Hepatocyte (in vitro differentiated cells): Measurements from ENCODE around the gene COA4. TPM values are rescaled to one million over a fixed set of nuclear protein-coding genes. Genes with fewer than 3 reads are reported as not detected.
A peak's percentile ranks its signal among the peaks of the same experiment; 100 is the strongest.

ENCODE experiments used
- DNase-seq: peaks from one replicate; pipeline ENCODE4 v3.0.0-alpha.2; 2016; ENCODE audit warnings: low spot score
- H2AFZ ChIP-seq: fragments of 200-600 bp; sonication (generic); 2 replicates; pipeline ENCODE4 v1.6.0; 2016; ENCODE audit warnings: antibody characterized with exemption, mild to moderate bottlenecking
- H3K27ac ChIP-seq: fragments of 200-600 bp; sonication (generic); 2 replicates; pipeline ENCODE4 v1.5.1; 2016; ENCODE audit warnings: mild to moderate bottlenecking
- H3K27me3 ChIP-seq: fragments of 200-600 bp; sonication (generic); 2 replicates; pipeline ENCODE4 v1.6.1; 2016
- H3K36me3 ChIP-seq: fragments of 200-600 bp; sonication (generic); replicated peaks from 2 replicates; pipeline ENCODE4 v1.5.1; 2016; ENCODE audit warnings: low read depth; ENCODE audit not compliant: insufficient read depth
- H3K4me1 ChIP-seq: fragments of 200-600 bp; sonication (generic); 2 replicates; pipeline ENCODE4 v1.5.1; 2016; ENCODE audit warnings: mild to moderate bottlenecking, moderate library complexity; ENCODE audit not compliant: insufficient read depth
- H3K4me2 ChIP-seq: fragments of 200-600 bp; sonication (generic); 2 replicates; pipeline ENCODE4 v1.6.0; 2016
- H3K4me3 ChIP-seq: fragments of 200-600 bp; sonication (generic); 2 replicates; pipeline ENCODE4 v1.5.1; 2016; ENCODE audit warnings: mild to moderate bottlenecking
- H3K79me2 ChIP-seq: fragments of 200-600 bp; sonication (generic); 2 replicates; pipeline ENCODE4 v1.6.0; 2017; ENCODE audit warnings: mild to moderate bottlenecking
- H3K9me2 ChIP-seq: fragments of 200-600 bp; sonication (generic); replicated peaks from 2 replicates; pipeline ENCODE4 v1.6.0; 2017; ENCODE audit warnings: mild to moderate bottlenecking; ENCODE audit not compliant: insufficient read depth
- H3K9me3 ChIP-seq: fragments of 200-600 bp; sonication (generic); 2 replicates; pipeline ENCODE4 v1.5.1; 2016; ENCODE audit warnings: low read depth, mild to moderate bottlenecking
- H4K20me1 ChIP-seq: fragments of 200-600 bp; sonication (generic); 2 replicates; pipeline ENCODE4 v1.6.0; 2016; ENCODE audit warnings: mild to moderate bottlenecking; ENCODE audit not compliant: insufficient read depth, poor library complexity, severe bottlenecking
- EZH2 ChIP-seq: fragments of 200-600 bp; sonication (generic); IDR thresholded peaks from 2 replicates; pipeline ENCODE4 v1.6.1; 2016; ENCODE audit warnings: antibody characterized with exemption, mild to moderate bottlenecking, borderline replicate concordance
- EZH2phosphoT487 ChIP-seq: fragments of 200-600 bp; sonication (generic); IDR thresholded peaks from one replicate; pipeline ENCODE4 v1.6.1; 2018; ENCODE audit warnings: antibody characterized with exemption, mild to moderate bottlenecking, low read depth, moderate library complexity; ENCODE audit not compliant: unreplicated experiment, severe bottlenecking
- WGBS: methylation state at CpG from one replicate; pipeline ENCODE4 v1.1.6; 2016; ENCODE audit warnings: low lambda C conversion rate; ENCODE audit errors: missing lambda C conversion rate; 5-methylcytosine and 5-hydroxymethylcytosine counted together
- polyA plus RNA-seq: library from polyadenylated mRNA; unstranded; fragments of >200 nt; fragmentation: Nextera tagmentation; extraction: Ambion mirVana; gene quantifications from 2 replicates; pipeline ENCODE4 v1.2.1, GENCODE V29; 2016
- total RNA-seq: library from RNA; depleted of rRNA; stranded (reverse); fragments of >200 nt; gene quantifications from 2 replicates; pipeline ENCODE4 v1.2.3, GENCODE V29; 2014
- TF ChIP-seq, protein P1 (sequence below): fragments of 200-600 bp; sonication (generic); IDR thresholded peaks from 2 replicates; pipeline ENCODE4 v1.5.1; 2016; ENCODE audit warnings: antibody characterized with exemption, mild to moderate bottlenecking; ENCODE audit not compliant: poor library complexity

Gene COA4
- total and polyA plus RNA-seq, 2 experiments from 2014 or later = 99.4 to 125 TPM

DNA sequence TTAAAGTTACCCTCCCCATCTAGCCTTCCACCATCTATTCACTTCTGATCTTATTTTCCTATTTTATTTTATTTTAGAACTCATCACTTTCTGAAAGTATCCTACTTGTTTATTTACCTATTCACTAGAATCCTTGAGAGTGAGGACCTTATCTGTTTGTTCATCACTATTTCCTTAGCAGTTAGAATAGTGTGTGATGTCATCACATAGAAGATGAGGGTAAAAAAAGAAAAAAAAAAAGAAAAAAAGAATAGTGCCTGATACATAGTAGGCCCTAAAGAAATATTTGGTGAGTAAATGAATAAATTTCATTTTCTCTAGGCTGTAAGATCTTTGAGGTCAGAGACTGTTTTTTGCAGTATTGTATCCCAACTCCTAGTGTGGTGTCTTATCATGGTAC is 36.8 kb upstream of the COA4 start:
- H3K4me1 ChIP-seq = no peaks in the 10 kb centered on the region
- H3K27me3 ChIP-seq = no peaks in the 10 kb centered on the region
- DNase-seq = no peak
- H3K4me3 ChIP-seq = no peak overlapping the region
- H2AFZ ChIP-seq = no peak overlapping the region
- TF ChIP-seq EZH2 (no peak), EZH2phosphoT487 (no peak)
- TF ChIP-seq, protein P1, sequence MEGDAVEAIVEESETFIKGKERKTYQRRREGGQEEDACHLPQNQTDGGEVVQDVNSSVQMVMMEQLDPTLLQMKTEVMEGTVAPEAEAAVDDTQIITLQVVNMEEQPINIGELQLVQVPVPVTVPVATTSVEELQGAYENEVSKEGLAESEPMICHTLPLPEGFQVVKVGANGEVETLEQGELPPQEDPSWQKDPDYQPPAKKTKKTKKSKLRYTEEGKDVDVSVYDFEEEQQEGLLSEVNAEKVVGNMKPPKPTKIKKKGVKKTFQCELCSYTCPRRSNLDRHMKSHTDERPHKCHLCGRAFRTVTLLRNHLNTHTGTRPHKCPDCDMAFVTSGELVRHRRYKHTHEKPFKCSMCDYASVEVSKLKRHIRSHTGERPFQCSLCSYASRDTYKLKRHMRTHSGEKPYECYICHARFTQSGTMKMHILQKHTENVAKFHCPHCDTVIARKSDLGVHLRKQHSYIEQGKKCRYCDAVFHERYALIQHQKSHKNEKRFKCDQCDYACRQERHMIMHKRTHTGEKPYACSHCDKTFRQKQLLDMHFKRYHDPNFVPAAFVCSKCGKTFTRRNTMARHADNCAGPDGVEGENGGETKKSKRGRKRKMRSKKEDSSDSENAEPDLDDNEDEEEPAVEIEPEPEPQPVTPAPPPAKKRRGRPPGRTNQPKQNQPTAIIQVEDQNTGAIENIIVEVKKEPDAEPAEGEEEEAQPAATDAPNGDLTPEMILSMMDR = no peak
- no peaks in the 10 kb centered on the region for H3K79me2 ChIP-seq
- H4K20me1 ChIP-seq = no peaks in the 10 kb centered on the region
- no peaks in the 10 kb centered on the region for H3K36me3 ChIP-seq
- H3K9me2 ChIP-seq = no peaks in the 10 kb centered on the region
- H3K27ac ChIP-seq = no peak overlapping the region
- no peaks in the 10 kb centered on the region for H3K9me3 ChIP-seq
- no peak overlapping the region for H3K4me2 ChIP-seq

DNA sequence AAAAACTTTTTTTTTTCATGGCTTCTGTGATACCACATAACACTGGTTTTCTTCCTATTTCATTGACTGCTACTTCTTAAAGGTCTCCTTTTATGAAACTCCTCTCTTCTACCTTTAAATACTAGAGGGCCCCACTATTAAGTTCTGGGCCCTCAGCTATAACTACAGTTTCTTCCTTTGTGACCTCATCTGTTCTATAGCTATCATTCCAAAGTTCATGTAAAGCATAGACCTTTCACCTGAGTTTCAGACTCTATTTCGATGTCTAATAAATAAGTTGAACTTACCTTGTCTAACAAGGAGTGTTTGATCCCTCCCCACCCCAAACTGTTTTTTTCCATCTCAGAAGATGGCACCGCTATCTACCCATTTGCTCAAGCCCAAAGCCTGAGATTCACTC is 35.4 kb upstream of the COA4 start:
- no peaks in the 10 kb centered on the region for H3K4me1 ChIP-seq
- WGBS = 95% methylated on average over 2 of the region's 2 CpGs
- no peaks in the 10 kb centered on the region for H3K79me2 ChIP-seq
- H4K20me1 ChIP-seq = no peaks in the 10 kb centered on the region
- H3K4me3 ChIP-seq = no peak overlapping the region
- DNase-seq = no peak
- H3K9me2 ChIP-seq = no peaks in the 10 kb centered on the region
- H2AFZ ChIP-seq = no peak overlapping the region
- H3K9me3 ChIP-seq = no peaks in the 10 kb centered on the region
- no peaks in the 10 kb centered on the region for H3K27me3 ChIP-seq
- TF ChIP-seq, protein P1 = no peak
- TF ChIP-seq EZH2 (no peak), EZH2phosphoT487 (no peak)
- no peaks in the 10 kb centered on the region for H3K36me3 ChIP-seq
- peak overlapping the region; percentile 24 for H3K27ac ChIP-seq
- H3K4me2 ChIP-seq = no peak overlapping the region

- no peaks in the 10 kb centered on the region for H3K27me3 ChIP-seq
- H4K20me1 ChIP-seq = no peaks in the 10 kb centered on the region
- DNase-seq = no peak
- H3K4me2 ChIP-seq = no peak overlapping the region
- no peak overlapping the region for H3K4me3 ChIP-seq
- no peaks in the 10 kb centered on the region for H3K9me3 ChIP-seq
- no peaks in the 10 kb centered on the region for H3K79me2 ChIP-seq
- TF ChIP-seq, protein P1 = no peak
- no peak for TF ChIP-seq EZH2phosphoT487
- TF ChIP-seq EZH2 = no peak
- no peak overlapping the region for H2AFZ ChIP-seq
- H3K36me3 ChIP-seq = no peaks in the 10 kb centered on the region
- no peaks in the 10 kb centered on the region for H3K9me2 ChIP-seq
- no peaks in the 10 kb centered on the region for H3K4me1 ChIP-seq
- WGBS = 87% methylated on average over 4 of the region's 4 CpGs
- H3K27ac ChIP-seq = no peak overlapping the region
Measured at GRCh38 chr11:73907191-73907590, 30.5 kb upstream of the COA4 start.

GRCh38 chr11:73902303-73902702 is 25.7 kb upstream of the COA4 start:
- no peaks in the 10 kb centered on the region for H4K20me1 ChIP-seq
- no peaks in the 10 kb centered on the region for H3K9me2 ChIP-seq
- no peaks in the 10 kb centered on the region for H3K27me3 ChIP-seq
- no peak overlapping the region for H2AFZ ChIP-seq
- DNase-seq = no peak
- H3K4me1 ChIP-seq = no peaks in the 10 kb centered on the region
- TF ChIP-seq, protein P1 = no peak
- TF ChIP-seq EZH2phosphoT487 (no peak), EZH2 (no peak)
- H3K36me3 ChIP-seq = no peaks in the 10 kb centered on the region
- H3K79me2 ChIP-seq = no peaks in the 10 kb centered on the region
- H3K27ac ChIP-seq = no peak overlapping the region
- H3K4me2 ChIP-seq = no peak overlapping the region
- no peak overlapping the region for H3K4me3 ChIP-seq
- WGBS = 100% methylated on average over 1 of the region's 1 CpG
- H3K9me3 ChIP-seq = no peaks in the 10 kb centered on the region
